Endothelial cell (in vitro differentiated cells): ENCODE results near the gene APBA2. TPM values are rescaled to one million over a fixed set of nuclear protein-coding genes. Genes with fewer than 3 reads are reported as not detected.
"Not testable (repeated sequence)": the region's sequence is repeated elsewhere in the genome, so short reads cannot be mapped to it uniquely, and the experiment has no call there.

Source experiments
- DNase-seq: peaks from one replicate; pipeline ENCODE4 v3.0.0; 2021; ENCODE audit warnings: low spot score
- H3K27ac Mint-ChIP-seq: one replicate; pipeline ENCODE4 v1.8.0; 2021; ENCODE audit warnings: mixed read lengths, inconsistent platforms; ENCODE audit not compliant: unreplicated experiment
- H3K27me3 Mint-ChIP-seq: one replicate; pipeline ENCODE4 v1.8.0; 2021; ENCODE audit warnings: mild to moderate bottlenecking, moderate library complexity, mixed read lengths, inconsistent platforms; ENCODE audit not compliant: unreplicated experiment
- H3K36me3 Mint-ChIP-seq: one replicate; pipeline ENCODE4 v1.8.0; 2021; ENCODE audit warnings: mild to moderate bottlenecking, low read depth, mixed read lengths, inconsistent platforms; ENCODE audit not compliant: unreplicated experiment
- H3K4me1 Mint-ChIP-seq: one replicate; pipeline ENCODE4 v1.8.0; 2021; ENCODE audit warnings: mild to moderate bottlenecking, mixed read lengths, inconsistent platforms; ENCODE audit not compliant: unreplicated experiment
- H3K4me3 Mint-ChIP-seq: one replicate; pipeline ENCODE4 v1.8.0; 2021; ENCODE audit warnings: mild to moderate bottlenecking, mixed read lengths, inconsistent platforms; ENCODE audit not compliant: unreplicated experiment
- H3K9me3 Mint-ChIP-seq: one replicate; pipeline ENCODE4 v1.8.0; 2021; ENCODE audit warnings: mixed read lengths, inconsistent platforms; ENCODE audit not compliant: unreplicated experiment
- CTCF ChIP-seq: fragments of 200-600 bp; sonication (generic); IDR thresholded peaks from one replicate; pipeline ENCODE4 v1.5.0; 2021; ENCODE audit warnings: antibody characterized with exemption; ENCODE audit not compliant: unreplicated experiment
- total RNA-seq: library from RNA; stranded (reverse); fragmentation: NEBNext Ultra II Directional; extraction: Animal tissue kit (Norgen Biotek cat#: 25700); gene quantifications from one replicate; pipeline ENCODE4 v1.2.1, GENCODE V29; 2021; ENCODE audit not compliant: unreplicated experiment

Gene APBA2
- total RNA-seq, 1 donor from 2014 or later, result 33.1 TPM

GRCh38 chr15:28854578-28854977 is 31.2 kb upstream of the APBA2 start:
- not testable (repeated sequence) for H3K4me1 Mint-ChIP-seq, H3K9me3 Mint-ChIP-seq, H3K4me3 Mint-ChIP-seq, DNase-seq, H3K27me3 Mint-ChIP-seq, H3K36me3 Mint-ChIP-seq, H3K27ac Mint-ChIP-seq

- no peak overlapping the region for H3K4me3 Mint-ChIP-seq
- H3K9me3 Mint-ChIP-seq, result no peaks in the 10 kb centered on the region
- H3K36me3 Mint-ChIP-seq, result peaks cover 4% of the 10 kb centered on the region
- no peak overlapping the region for H3K27ac Mint-ChIP-seq
- TF ChIP-seq CTCF, result no peak
- no peak for DNase-seq
- no peaks in the 10 kb centered on the region for H3K27me3 Mint-ChIP-seq
- H3K4me1 Mint-ChIP-seq, result peaks cover 9% of the 10 kb centered on the region
These were observed 24.7 kb upstream of the APBA2 start for GRCh38 chr15:28861031-28861534.

GRCh38 chr15:28861589-28862293 is 24.0 kb upstream of the APBA2 start:
- not testable (repeated sequence) for H3K9me3 Mint-ChIP-seq, H3K27me3 Mint-ChIP-seq, H3K27ac Mint-ChIP-seq, H3K4me1 Mint-ChIP-seq, H3K4me3 Mint-ChIP-seq, DNase-seq, H3K36me3 Mint-ChIP-seq

GRCh38 chr15:28868744-28869345 is 16.9 kb upstream of the APBA2 start:
- Mint-ChIP-seq H3K9me3 (peaks cover 4% of the 10 kb centered on the region), H3K27me3 (peaks cover 4% of the 10 kb centered on the region), H3K4me1 (no peaks in the 10 kb centered on the region), H3K27ac (no peak overlapping the region), H3K4me3 (no peak overlapping the region), H3K36me3 (peaks cover 6% of the 10 kb centered on the region)
- TF ChIP-seq CTCF, result no peak
- DNase-seq, result no peak

- DNase-seq, result no peak
- H3K36me3 Mint-ChIP-seq, result peaks cover 6% of the 10 kb centered on the region
- no peak for TF ChIP-seq CTCF
- peaks cover 3% of the 10 kb centered on the region for H3K4me1 Mint-ChIP-seq
- no peak overlapping the region for H3K27ac Mint-ChIP-seq
- H3K9me3 Mint-ChIP-seq, result peaks cover 4% of the 10 kb centered on the region
- H3K4me3 Mint-ChIP-seq, result no peak overlapping the region
- peaks cover 8% of the 10 kb centered on the region for H3K27me3 Mint-ChIP-seq
These were observed 14.6 kb upstream of the APBA2 start for GRCh38 chr15:28871168-28871567.

GRCh38 chr15:28873006-28873405 is 12.8 kb upstream of the APBA2 start:
- Mint-ChIP-seq H3K36me3 (peaks cover 6% of the 10 kb centered on the region), H3K4me3 (no peak overlapping the region), H3K27me3 (peaks cover 8% of the 10 kb centered on the region), H3K9me3 (peaks cover 4% of the 10 kb centered on the region), H3K27ac (no peak overlapping the region), H3K4me1 (peaks cover 3% of the 10 kb centered on the region)
- DNase-seq, result no peak
- TF ChIP-seq CTCF, result no peak
